Liver (tissue), 9 donors: Measurements from ENCODE around the gene AGPAT2. TPM values are rescaled to one million over a fixed set of nuclear protein-coding genes. Genes with fewer than 3 reads are reported as not detected.

Source experiments
- DNase-seq: peaks from one replicate; pipeline ENCODE4 v3.0.0-alpha.2; 2017; ENCODE audit warnings: low spot score
- H3K27ac ChIP-seq, 2 donors: one replicate each; pipeline ENCODE4 v1.7.0; 2013; ENCODE audit warnings: inconsistent platforms in 2 of 2, low read length in 2 of 2, control low read depth in 1 of 2, low read depth in 1 of 2, mild to moderate bottlenecking in 1 of 2
- H3K27me3 ChIP-seq, 4 donors: one replicate each; pipeline versions ENCODE4 v1.6.1 to v1.7.0; 2013; ENCODE audit warnings: low read length in 3 of 4, inconsistent platforms in 1 of 4, mild to moderate bottlenecking in 1 of 4, moderate library complexity in 1 of 4; ENCODE audit not compliant: control insufficient read depth in 4 of 4, insufficient read depth in 4 of 4
- H3K36me3 ChIP-seq, 4 donors: one replicate each; pipeline versions ENCODE4 v1.6.1 to v1.7.0; 2013; ENCODE audit warnings: low read length in 3 of 4, mild to moderate bottlenecking in 3 of 4, low read depth in 1 of 4, moderate library complexity in 1 of 4; ENCODE audit not compliant: control insufficient read depth in 4 of 4, insufficient read depth in 3 of 4
- H3K4me1 ChIP-seq, 4 donors: one replicate each; pipeline versions ENCODE4 v1.6.1 to v1.7.0; 2013; ENCODE audit warnings: low read length in 3 of 4, mild to moderate bottlenecking in 3 of 4, moderate library complexity in 1 of 4; ENCODE audit not compliant: control insufficient read depth in 4 of 4, insufficient read depth in 4 of 4
- H3K4me3 ChIP-seq, 3 donors: one replicate each; pipeline versions ENCODE4 v1.6.1 to v1.7.0; 2013; ENCODE audit warnings: low read length in 3 of 3, control low read depth in 1 of 3, low read depth in 1 of 3, mild to moderate bottlenecking in 1 of 3
- H3K9ac ChIP-seq, 2 donors: one replicate each; pipeline ENCODE4 v1.7.0; 2013; ENCODE audit warnings: low read length in 2 of 2, mild to moderate bottlenecking in 2 of 2, moderate library complexity in 2 of 2, control low read depth in 1 of 2, low read depth in 1 of 2
- H3K9me3 ChIP-seq, 4 donors: one replicate each; pipeline versions ENCODE4 v1.6.1 to v1.7.0; 2013; ENCODE audit warnings: low read length in 3 of 4; ENCODE audit not compliant: control insufficient read depth in 4 of 4
- ATF3 ChIP-seq: IDR thresholded peaks from 2 replicates; pipeline ENCODE4 v1.6.1; 2016; ENCODE audit warnings: antibody characterized with exemption
- CTCF ChIP-seq: fragments of 150-350 bp; IDR thresholded peaks from 2 replicates; pipeline ENCODE4 v1.5.1; 2017; ENCODE audit warnings: improper control_type of control experiment, low read depth, low read length; ENCODE audit not compliant: missing input control
- HNF4G ChIP-seq: IDR thresholded peaks from 2 replicates; pipeline ENCODE4 v1.6.1; 2016; ENCODE audit warnings: antibody characterized with exemption
- RAD21 ChIP-seq, 2 donors: IDR thresholded peaks; 2 replicates each; pipeline ENCODE4 v1.6.1; 2016; ENCODE audit warnings: antibody characterized with exemption in 2 of 2, mild to moderate bottlenecking in 2 of 2
- REST ChIP-seq: IDR thresholded peaks from 2 replicates; pipeline ENCODE4 v1.6.1; 2016; ENCODE audit warnings: antibody characterized with exemption, mild to moderate bottlenecking
- SP1 ChIP-seq: IDR thresholded peaks from 2 replicates; pipeline ENCODE4 v1.6.1; 2018; ENCODE audit warnings: antibody characterized with exemption, mild to moderate bottlenecking
- ZBTB33 ChIP-seq: IDR thresholded peaks from 2 replicates; pipeline ENCODE4 v1.6.1; 2016; ENCODE audit warnings: antibody characterized with exemption
- WGBS: extraction: QIAGEN DNeasy Blood & Tissue Kit; methylation state at CpG from one replicate; pipeline ENCODE4 v1.1.7; 2013; 5-methylcytosine and 5-hydroxymethylcytosine counted together
- polyA plus RNA-seq, 2 donors: library from polyadenylated mRNA; stranded (reverse) in 1 of 2; unstranded in 1 of 2; fragments of 200-250 nt in 1 of 2; fragments of >200 nt in 1 of 2; fragmentation: Nextera tagmentation in 1 of 2; extraction: Ambion mirVana in 1 of 2; gene quantifications; one replicate each; pipeline versions ENCODE4 v1.2.1 to v1.2.3, GENCODE V29; 2013 to 2015
- total RNA-seq, 2 donors: library from RNA; depleted of rRNA; stranded (reverse); fragments of >200 nt; gene quantifications; one replicate each; pipeline ENCODE4 v1.2.3, GENCODE V29; 2014
- donor health status: healthy.
- donor health status: healthy.
- donor health status: healthy.
- donor health status: healthy.
- donor health status: healthy.

AGPAT2 gene
- total and polyA plus RNA-seq, 4 donors: 75.1 to 222 (median 212) TPM

- Histone ChIP-seq H3K36me3 (no peaks in the 10 kb centered on the region), H3K9me3 (no peaks in the 10 kb centered on the region), H3K27ac (peak overlapping the region; percentile 61 to 77), H3K4me1 (peaks cover 33 to 75% (median 68%) of the 10 kb centered on the region in 4 donors), H3K9ac (no peak overlapping the region), H3K4me3 (no peak overlapping the region), H3K27me3 (no peaks in the 10 kb centered on the region)
- WGBS: 69% methylated on average over 11 of the region's 11 CpGs
- TF ChIP-seq ZBTB33 (no peak), ATF3 (no peak), SP1 (no peak), REST (no peak)
- DNase-seq: no peak
These were observed 7.6 kb upstream of the AGPAT2 start for GRCh38 chr9:136694872-136695247.

- Histone ChIP-seq H3K27me3 (no peaks in the 10 kb centered on the region), H3K27ac (peak overlapping the region; percentile 51 to 56), H3K4me3 (no peak overlapping the region), H3K36me3 (no peaks in the 10 kb centered on the region), H3K9me3 (no peaks in the 10 kb centered on the region), H3K9ac (no peak overlapping the region), H3K4me1 (peaks cover 36 to 78% (median 69%) of the 10 kb centered on the region in 4 donors)
- TF ChIP-seq CTCF (peak; percentile 73), RAD21 (IDR thresholded peaks at IDR 0.05) (peak; percentile 92 to 96), HNF4G (no peak)
- DNase-seq: peak; percentile 75
- 34% methylated on average over 32 of the region's 32 CpGs for WGBS
These were observed 7.1 kb upstream of the AGPAT2 start for GRCh38 chr9:136694163-136694871.
